ENCODE results near the gene HES2. TPM values are rescaled to one million over a fixed set of nuclear protein-coding genes. Genes with fewer than 3 reads are reported as not detected.

HES2 gene
- total RNA-seq, 2 experiments from 2014 or later = 0.21 to 0.30 TPM

GRCh38 chr1:6417961-6418667 is 1.6 kb downstream of the HES2 start:
- Mint-ChIP-seq H3K27ac (no peak overlapping the region), H3K36me3 (ENCODE audit: low read depth) (no peaks in the 10 kb centered on the region), H3K4me3 (no peak overlapping the region), H3K4me1 (peaks cover 15% of the 10 kb centered on the region), H3K9me3 (no peaks in the 10 kb centered on the region), H3K27me3 (peaks cover 72% of the 10 kb centered on the region)
- CTCF ChIA-PET = interaction anchor here (0.8 to 3.4 kb wide), 5 partner anchors 11 to 173 kb away, joined by 3 to 13 read pairs (median 7); no protein-coding TSS in a partner anchor
- POLR2A ChIA-PET = no interaction called here
- no peak for DNase-seq

- ChIA-PET POLR2A (no interaction called here), CTCF (interaction anchor here (1.3 kb wide), 1 partner anchor 69 kb away, joined by 3 read pairs; no protein-coding TSS in a partner anchor)
- H3K4me3 Mint-ChIP-seq = no peak overlapping the region
- no peaks in the 10 kb centered on the region for H3K9me3 Mint-ChIP-seq
- H3K27me3 Mint-ChIP-seq = peaks cover 68% of the 10 kb centered on the region
- H3K27ac Mint-ChIP-seq = no peak overlapping the region
- no peak for DNase-seq
- no peaks in the 10 kb centered on the region for H3K36me3 Mint-ChIP-seq (ENCODE audit: low read depth)
- peaks cover 15% of the 10 kb centered on the region for H3K4me1 Mint-ChIP-seq
Measured at GRCh38 chr1:6416906-6417305, 2.8 kb downstream of the HES2 start.

- H3K27ac Mint-ChIP-seq = no peak overlapping the region
- ChIA-PET POLR2A (no interaction called here), CTCF (interaction anchor here (2.1 kb wide), 1 partner anchor 68 kb away, joined by 11 read pairs; no protein-coding TSS in a partner anchor)
- H3K36me3 Mint-ChIP-seq (ENCODE audit: low read depth) = no peaks in the 10 kb centered on the region
- H3K4me3 Mint-ChIP-seq = no peak overlapping the region
- no peak for DNase-seq
- no peaks in the 10 kb centered on the region for H3K9me3 Mint-ChIP-seq
- H3K4me1 Mint-ChIP-seq = peaks cover 10% of the 10 kb centered on the region
- H3K27me3 Mint-ChIP-seq = peaks cover 64% of the 10 kb centered on the region
Measured at GRCh38 chr1:6416295-6416656, 3.4 kb downstream of the HES2 start.

- ChIA-PET CTCF (interaction anchor here (0.8 to 2.1 kb wide), 8 partner anchors 8 to 169 kb away, joined by 3 to 11 read pairs (median 4); no protein-coding TSS in a partner anchor), POLR2A (no interaction called here)
- Mint-ChIP-seq H3K27ac (no peak overlapping the region), H3K27me3 (peaks cover 58% of the 10 kb centered on the region), H3K9me3 (no peaks in the 10 kb centered on the region), H3K4me3 (no peak overlapping the region), H3K36me3 (ENCODE audit: low read depth) (no peaks in the 10 kb centered on the region), H3K4me1 (peaks cover 10% of the 10 kb centered on the region)
- DNase-seq = no peak
Measured at GRCh38 chr1:6414881-6415626, 4.7 kb downstream of the HES2 start.

- peak; percentile 54 for DNase-seq
- Mint-ChIP-seq H3K4me1 (peaks cover 10% of the 10 kb centered on the region), H3K27me3 (peaks cover 57% of the 10 kb centered on the region), H3K36me3 (ENCODE audit: low read depth) (no peaks in the 10 kb centered on the region), H3K27ac (peak overlapping the region; percentile 9), H3K4me3 (peak overlapping the region; percentile 36), H3K9me3 (no peaks in the 10 kb centered on the region)
- CTCF ChIA-PET = interaction anchor here (0.6 to 2.1 kb wide), 12 partner anchors 9 to 168 kb away, joined by 3 to 11 read pairs (median 3); no protein-coding TSS in a partner anchor
- POLR2A ChIA-PET = interaction anchor here (0.6 kb wide), 1 partner anchor 39 kb away, joined by 3 read pairs; no protein-coding TSS in a partner anchor
Measured at GRCh38 chr1:6414443-6414844, 5.3 kb downstream of the HES2 start.

GRCh38 chr1:6412896-6413295 is 6.8 kb downstream of the HES2 start:
- ChIA-PET POLR2A (no interaction called here), CTCF (interaction anchor here (0.8 to 1.3 kb wide), 3 partner anchors 10 to 65 kb away, joined by 3 to 4 read pairs (median 4); no protein-coding TSS in a partner anchor)
- peaks cover 9% of the 10 kb centered on the region for H3K4me1 Mint-ChIP-seq
- H3K27ac Mint-ChIP-seq = no peak overlapping the region
- no peak for DNase-seq
- no peak overlapping the region for H3K4me3 Mint-ChIP-seq
- H3K9me3 Mint-ChIP-seq = no peaks in the 10 kb centered on the region
- no peaks in the 10 kb centered on the region for H3K36me3 Mint-ChIP-seq (ENCODE audit: low read depth)
- H3K27me3 Mint-ChIP-seq = peaks cover 54% of the 10 kb centered on the region

- Mint-ChIP-seq H3K36me3 (ENCODE audit: low read depth) (no peaks in the 10 kb centered on the region), H3K4me3 (no peak overlapping the region), H3K27me3 (peaks cover 38% of the 10 kb centered on the region), H3K9me3 (no peaks in the 10 kb centered on the region), H3K27ac (no peak overlapping the region), H3K4me1 (peaks cover 7% of the 10 kb centered on the region)
- ChIA-PET CTCF (interaction anchor here (1.6 kb wide), 1 partner anchor 164 kb away, joined by 8 read pairs; no protein-coding TSS in a partner anchor), POLR2A (no interaction called here)
- DNase-seq = no peak
Measured at GRCh38 chr1:6410248-6410893, 9.3 kb downstream of the HES2 start.

- Mint-ChIP-seq H3K4me3 (no peak overlapping the region), H3K27ac (no peak overlapping the region), H3K36me3 (ENCODE audit: low read depth) (no peaks in the 10 kb centered on the region), H3K9me3 (no peaks in the 10 kb centered on the region), H3K4me1 (peaks cover 9% of the 10 kb centered on the region), H3K27me3 (peaks cover 36% of the 10 kb centered on the region)
- POLR2A ChIA-PET = no interaction called here
- no peak for DNase-seq
- CTCF ChIA-PET = interaction anchor here (0.7 to 1.6 kb wide), 3 partner anchors 83 to 342 kb away, joined by 3 to 8 read pairs (median 3); no protein-coding TSS in a partner anchor
Measured at GRCh38 chr1:6409733-6410132, 10.0 kb downstream of the HES2 start.

- H3K27me3 Mint-ChIP-seq = peaks cover 30% of the 10 kb centered on the region
- DNase-seq = no peak
- no peak overlapping the region for H3K27ac Mint-ChIP-seq
- CTCF ChIA-PET = interaction anchor here (0.7 kb wide), 2 partner anchors 84 to 342 kb away, joined by 3 read pairs; no protein-coding TSS in a partner anchor
- POLR2A ChIA-PET = no interaction called here
- H3K36me3 Mint-ChIP-seq (ENCODE audit: low read depth) = no peaks in the 10 kb centered on the region
- H3K4me3 Mint-ChIP-seq = no peak overlapping the region
- peaks cover 5% of the 10 kb centered on the region for H3K4me1 Mint-ChIP-seq
- H3K9me3 Mint-ChIP-seq = no peaks in the 10 kb centered on the region
Measured at GRCh38 chr1:6409053-6409452, 10.7 kb downstream of the HES2 start.

- CTCF ChIA-PET = interaction anchor here (0.6 to 1.8 kb wide), 3 partner anchors 14 to 203 kb away, joined by 3 to 4 read pairs (median 4); partner anchors contain the start of gene ACOT7
- no peak overlapping the region for H3K4me3 Mint-ChIP-seq
- no peaks in the 10 kb centered on the region for H3K36me3 Mint-ChIP-seq (ENCODE audit: low read depth)
- DNase-seq = no peak
- H3K9me3 Mint-ChIP-seq = no peaks in the 10 kb centered on the region
- H3K27ac Mint-ChIP-seq = no peak overlapping the region
- H3K4me1 Mint-ChIP-seq = peaks cover 6% of the 10 kb centered on the region
- H3K27me3 Mint-ChIP-seq = peaks cover 25% of the 10 kb centered on the region
- POLR2A ChIA-PET = interaction anchor here (0.6 kb wide), 1 partner anchor 170 kb away, joined by 3 read pairs; no protein-coding TSS in a partner anchor
Measured at GRCh38 chr1:6408023-6408422, 11.7 kb downstream of the HES2 start.

GRCh38 chr1:6401673-6402072 is 18.0 kb downstream of the HES2 start:
- Mint-ChIP-seq H3K27ac (no peak overlapping the region), H3K27me3 (peaks cover 10% of the 10 kb centered on the region), H3K9me3 (no peaks in the 10 kb centered on the region), H3K36me3 (ENCODE audit: low read depth) (no peaks in the 10 kb centered on the region), H3K4me1 (peaks cover 15% of the 10 kb centered on the region), H3K4me3 (no peak overlapping the region)
- CTCF ChIA-PET = interaction anchor here (1.0 kb wide), 1 partner anchor 22 kb away, joined by 3 read pairs; no protein-coding TSS in a partner anchor
- POLR2A ChIA-PET = no interaction called here
- no peak for DNase-seq

- H3K27me3 Mint-ChIP-seq = peaks cover 7% of the 10 kb centered on the region
- POLR2A ChIA-PET = no interaction called here
- H3K27ac Mint-ChIP-seq = no peak overlapping the region
- H3K4me1 Mint-ChIP-seq = peaks cover 21% of the 10 kb centered on the region
- peaks cover 4% of the 10 kb centered on the region for H3K36me3 Mint-ChIP-seq (ENCODE audit: low read depth)
- H3K4me3 Mint-ChIP-seq = no peak overlapping the region
- no peaks in the 10 kb centered on the region for H3K9me3 Mint-ChIP-seq
- DNase-seq = no peak
- CTCF ChIA-PET = interaction anchor here (1.0 to 2.1 kb wide), 4 partner anchors 16 to 153 kb away, joined by 4 to 6 read pairs (median 4); no protein-coding TSS in a partner anchor
Measured at GRCh38 chr1:6399294-6399693, 20.4 kb downstream of the HES2 start.
